ENCODE data around the gene ZBTB45. TPM values are rescaled to one million over a fixed set of nuclear protein-coding genes. Genes with fewer than 3 reads are reported as not detected.

The ZBTB45 gene
- total and polyA plus RNA-seq, 9 of the 15 experiments (the other 6 are each of a cell fraction or from before 2014, with no cell fraction given): 0.08 to 16.1 (median 1.8) TPM

- TF ChIP-seq E2F5 (CRISPR knock-in tag; IDR thresholded peaks at IDR 0.05) (0 out of 2 replicates have a peak, but pooled peaks have one; percentile 29), ARID1B (IDR thresholded peaks at IDR 0.05) (0 out of 2 replicates have a peak, but pooled peaks have one; percentile 24), MTA2 (IDR thresholded peaks at IDR 0.05; ENCODE audit: low read depth) (no peak), GATAD2B (IDR thresholded peaks at IDR 0.05; ENCODE audit: borderline replicate concordance) (peak; percentile 77), MAFK (IDR thresholded peaks at IDR 0.05; ENCODE audit: low read length) (no peak), HNRNPLL (IDR thresholded peaks at IDR 0.05; ENCODE audit: low read depth, low read length, poor library complexity, severe bottlenecking) (peak; percentile 97), POLR2A (conservative IDR thresholded peaks at IDR 0.05) (peak; percentile 69), BMI1 (IDR thresholded peaks at IDR 0.05; ENCODE audit: low read length) (no peak), MTA3 (IDR thresholded peaks at IDR 0.05; ENCODE audit: borderline replicate concordance) (peak; percentile 90; the same call in 1 of the 2 replicates), HNRNPK (IDR thresholded peaks at IDR 0.05; ENCODE audit: low read depth, low read length, poor library complexity, severe bottlenecking) (peak; percentile 53), E2F6 (IDR thresholded peaks at IDR 0.05; ENCODE audit: borderline replicate concordance in 1 of 2, extremely low read depth in 1 of 2, insufficient read depth in 1 of 2, insufficient read length in 1 of 2, low read depth in 1 of 2, low read length in 1 of 2, poor library complexity in 1 of 2, severe bottlenecking in 1 of 2) (peak; percentile 90 to 92), CTCFL (IDR thresholded peaks at IDR 0.05; ENCODE audit: borderline replicate concordance, insufficient read depth, low read depth, low read length, poor library complexity, severe bottlenecking) (peak; percentile 93), MCM7 (IDR thresholded peaks at IDR 0.05) (no peak), GABPB1 (CRISPR knock-in tag; IDR thresholded peaks at IDR 0.05) (peak; percentile 71), ZNF133 (CRISPR knock-in tag; IDR thresholded peaks at IDR 0.05) (no peak), HDGF (IDR thresholded peaks at IDR 0.05) (peak; percentile 74; the same call in 1 of the 2 replicates), MEIS2 (IDR thresholded peaks at IDR 0.05; ENCODE audit: partially characterized antibody) (peak; percentile 78), MCM2 (IDR thresholded peaks at IDR 0.05; ENCODE audit: low read depth) (no peak), PRMT5 (CRISPR knock-in tag; IDR thresholded peaks at IDR 0.05) (no peak), C11orf30 (IDR thresholded peaks at IDR 0.05; ENCODE audit: low read depth) (no peak), TEAD1 (CRISPR knock-in tag; IDR thresholded peaks at IDR 0.05) (no peak)
- TF ChIP-seq, protein P1, sequence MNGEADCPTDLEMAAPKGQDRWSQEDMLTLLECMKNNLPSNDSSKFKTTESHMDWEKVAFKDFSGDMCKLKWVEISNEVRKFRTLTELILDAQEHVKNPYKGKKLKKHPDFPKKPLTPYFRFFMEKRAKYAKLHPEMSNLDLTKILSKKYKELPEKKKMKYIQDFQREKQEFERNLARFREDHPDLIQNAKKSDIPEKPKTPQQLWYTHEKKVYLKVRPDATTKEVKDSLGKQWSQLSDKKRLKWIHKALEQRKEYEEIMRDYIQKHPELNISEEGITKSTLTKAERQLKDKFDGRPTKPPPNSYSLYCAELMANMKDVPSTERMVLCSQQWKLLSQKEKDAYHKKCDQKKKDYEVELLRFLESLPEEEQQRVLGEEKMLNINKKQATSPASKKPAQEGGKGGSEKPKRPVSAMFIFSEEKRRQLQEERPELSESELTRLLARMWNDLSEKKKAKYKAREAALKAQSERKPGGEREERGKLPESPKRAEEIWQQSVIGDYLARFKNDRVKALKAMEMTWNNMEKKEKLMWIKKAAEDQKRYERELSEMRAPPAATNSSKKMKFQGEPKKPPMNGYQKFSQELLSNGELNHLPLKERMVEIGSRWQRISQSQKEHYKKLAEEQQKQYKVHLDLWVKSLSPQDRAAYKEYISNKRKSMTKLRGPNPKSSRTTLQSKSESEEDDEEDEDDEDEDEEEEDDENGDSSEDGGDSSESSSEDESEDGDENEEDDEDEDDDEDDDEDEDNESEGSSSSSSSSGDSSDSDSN (IDR thresholded peaks at IDR 0.05; ENCODE audit: borderline replicate concordance in 1 of 2, low read depth in 2 of 2, low read length in 2 of 2): 0 out of 4 replicates have a peak, but pooled peaks of 1 of the 2 experiments have one; percentile 26
Measured at GRCh38 chr19:58513694-58514563, 5.7 kb downstream of the ZBTB45 start (continued).

Measured in K562 (cell line).